DOHH2 (cell line): ENCODE measurements around the gene PLPPR1.

Experiments used
- H3F3A ChIP-seq: fragments of 200-600 bp; sonication (generic), shearing (Covaris generic); 2 replicates; pipeline ENCODE4 v1.6.0; 2016; ENCODE audit warnings: antibody characterized with exemption, mild to moderate bottlenecking; ENCODE audit not compliant: control insufficient read depth, insufficient read depth
- H3K27ac ChIP-seq: fragments of 200-600 bp; sonication (generic); 2 replicates; pipeline ENCODE4 v1.5.1; 2014; ENCODE audit warnings: low read depth, mild to moderate bottlenecking, low read length, moderate library complexity
- H3K27me3 ChIP-seq: fragments of 200-600 bp; sonication (generic); 2 replicates; pipeline ENCODE4 v1.6.1; 2014; ENCODE audit warnings: mild to moderate bottlenecking, low read length, mixed read lengths; ENCODE audit not compliant: control insufficient read depth
- H3K36me3 ChIP-seq: fragments of 200-600 bp; sonication (generic); 2 replicates; pipeline ENCODE4 v1.6.1; 2014; ENCODE audit warnings: mild to moderate bottlenecking, low read length, moderate library complexity, mixed read lengths; ENCODE audit not compliant: control insufficient read depth
- H3K4me1 ChIP-seq: fragments of 200-600 bp; sonication (generic); 2 replicates; pipeline ENCODE4 v1.6.1; 2014; ENCODE audit warnings: mild to moderate bottlenecking, low read length, mixed read lengths; ENCODE audit not compliant: control insufficient read depth
- H3K4me2 ChIP-seq: fragments of 200-600 bp; sonication (generic); 2 replicates; pipeline ENCODE4 v1.6.0; 2014; ENCODE audit warnings: mild to moderate bottlenecking, low read length, moderate library complexity
- H3K4me3 ChIP-seq: fragments of 200-600 bp; sonication (generic); 2 replicates; pipeline ENCODE4 v1.5.1; 2014; ENCODE audit warnings: mild to moderate bottlenecking, low read length, mixed read lengths
- H3K79me2 ChIP-seq: fragments of 200-600 bp; sonication (generic); 2 replicates; pipeline ENCODE4 v1.6.1; 2014; ENCODE audit warnings: mild to moderate bottlenecking, low read length, mixed read lengths; ENCODE audit not compliant: control insufficient read depth
- H3K9me2 ChIP-seq: fragments of 200-600 bp; sonication (generic); replicated peaks from 2 replicates; pipeline ENCODE4 v1.6.1; 2014; ENCODE audit warnings: mild to moderate bottlenecking, low read length, mixed read lengths; ENCODE audit not compliant: control insufficient read depth
- H3K9me3 ChIP-seq: fragments of 200-600 bp; sonication (generic); 2 replicates; pipeline ENCODE4 v1.6.1; 2014; ENCODE audit warnings: antibody characterized with exemption, low read length, mixed read lengths; ENCODE audit not compliant: control insufficient read depth, insufficient read depth
- H4K20me1 ChIP-seq: fragments of 200-600 bp; sonication (generic); 2 replicates; pipeline ENCODE4 v1.6.0; 2014; ENCODE audit warnings: low read depth, mild to moderate bottlenecking, antibody characterized with exemption, low read length, moderate library complexity; ENCODE audit not compliant: control insufficient read depth, insufficient read depth
- CTCF ChIP-seq: fragments of 200-600 bp; sonication (generic); IDR thresholded peaks from one replicate; pipeline ENCODE4 v1.5.1; 2014; ENCODE audit warnings: antibody characterized with exemption, mild to moderate bottlenecking, low read depth, low read length; ENCODE audit not compliant: poor library complexity, severe bottlenecking
- EZH2phosphoT487 ChIP-seq: fragments of 200-600 bp; sonication (generic); IDR thresholded peaks from 2 replicates; pipeline ENCODE4 v1.6.1; 2017; ENCODE audit warnings: borderline replicate concordance, mild to moderate bottlenecking, antibody characterized with exemption, low read length, moderate library complexity, mixed read lengths

PLPPR1 gene

GRCh38 chr9:101165131-101165530 is 136.6 kb downstream of the PLPPR1 start:
- TF ChIP-seq CTCF (no peak), EZH2phosphoT487 (no peak)
- no peaks in the 10 kb centered on the region for H3K4me1 ChIP-seq

GRCh38 chr9:101167490-101168134 is 139.1 kb downstream of the PLPPR1 start:
- H3K9me3 ChIP-seq = no peaks in the 10 kb centered on the region
- no peaks in the 10 kb centered on the region for H3F3A ChIP-seq
- no peak overlapping the region for H3K4me3 ChIP-seq
- no peaks in the 10 kb centered on the region for H3K4me1 ChIP-seq
- H3K27me3 ChIP-seq = no peaks in the 10 kb centered on the region
- no peaks in the 10 kb centered on the region for H3K9me2 ChIP-seq
- H3K4me2 ChIP-seq = no peak overlapping the region
- H3K79me2 ChIP-seq = no peaks in the 10 kb centered on the region
- TF ChIP-seq EZH2phosphoT487 (no peak), CTCF (no peak)
- H3K27ac ChIP-seq = no peak overlapping the region
- no peaks in the 10 kb centered on the region for H4K20me1 ChIP-seq
- H3K36me3 ChIP-seq = no peaks in the 10 kb centered on the region

More at GRCh38 chr9:101165131-101165530, 136.6 kb downstream of the PLPPR1 start:
- H3K9me2 ChIP-seq = no peaks in the 10 kb centered on the region
- no peaks in the 10 kb centered on the region for H3K36me3 ChIP-seq
- no peak overlapping the region for H3K27ac ChIP-seq
- no peaks in the 10 kb centered on the region for H4K20me1 ChIP-seq
- H3K9me3 ChIP-seq = no peaks in the 10 kb centered on the region
- no peaks in the 10 kb centered on the region for H3K79me2 ChIP-seq
- no peak overlapping the region for H3K4me2 ChIP-seq
- no peak overlapping the region for H3K4me3 ChIP-seq
- H3K27me3 ChIP-seq = no peaks in the 10 kb centered on the region
- no peaks in the 10 kb centered on the region for H3F3A ChIP-seq

GRCh38 chr9:101172616-101173015 is 144.1 kb downstream of the PLPPR1 start:
- no peak for TF ChIP-seq CTCF
- no peak for TF ChIP-seq EZH2phosphoT487
- Histone ChIP-seq H3K79me2 (no peaks in the 10 kb centered on the region), H3K27me3 (no peaks in the 10 kb centered on the region), H3K4me1 (no peaks in the 10 kb centered on the region), H3K9me3 (no peaks in the 10 kb centered on the region), H4K20me1 (no peaks in the 10 kb centered on the region), H3K4me3 (no peak overlapping the region), H3K9me2 (no peaks in the 10 kb centered on the region), H3F3A (no peaks in the 10 kb centered on the region), H3K27ac (no peak overlapping the region), H3K4me2 (no peak overlapping the region), H3K36me3 (no peaks in the 10 kb centered on the region)
